HepG2 (cell line): Measurements from ENCODE around the gene TSEN34. TPM values are rescaled to one million over a fixed set of nuclear protein-coding genes. Genes with fewer than 3 reads are reported as not detected.

ENCODE experiments used
- ARID4A ChIP-seq: sonication (generic); formaldehyde crosslinking; IDR thresholded peaks from 2 replicates; pipeline ENCODE4 v1.5.0; 2020; ENCODE audit warnings: mild to moderate bottlenecking, missing genetic modification reagents, borderline replicate concordance
- BHLHE40 ChIP-seq: IDR thresholded peaks from 2 replicates; pipeline ENCODE4 v1.6.1; 2011; ENCODE audit warnings: low read length, improper control_type of control experiment
- CBX1 ChIP-seq: IDR thresholded peaks from one replicate; pipeline ENCODE4 v1.6.1; 2016; ENCODE audit warnings: antibody characterized with exemption, low read depth
- FIP1L1 ChIP-seq: fragments of 200-400 bp; formaldehyde crosslinking; IDR thresholded peaks from 2 replicates; pipeline ENCODE4 v1.6.1; 2018; ENCODE audit warnings: low read depth, mild to moderate bottlenecking, low read length, moderate library complexity, borderline replicate concordance; ENCODE audit not compliant: insufficient read depth
- FOXO4 ChIP-seq: sonication (generic); formaldehyde crosslinking; conservative IDR thresholded peaks from 2 replicates; pipeline ENCODE4 v1.8.1; 2023; ENCODE audit warnings: missing genetic modification reagents
- HOXA5 ChIP-seq: sonication (generic); formaldehyde crosslinking; IDR thresholded peaks from 2 replicates; pipeline ENCODE4 v1.4.0; 2020; ENCODE audit warnings: missing genetic modification reagents
- MBD4 ChIP-seq: IDR thresholded peaks from 2 replicates; pipeline ENCODE4 v1.6.1; 2012; ENCODE audit warnings: low read length, inconsistent platforms, borderline replicate concordance
- MEF2D ChIP-seq: sonication (generic); formaldehyde crosslinking; IDR thresholded peaks from 2 replicates; pipeline ENCODE4 v1.5.1; 2020; ENCODE audit warnings: mild to moderate bottlenecking, missing genetic modification reagents
- NFE2L1 ChIP-seq: sonication (generic); formaldehyde crosslinking; IDR thresholded peaks from 2 replicates; pipeline ENCODE4 v1.4.0; 2020; ENCODE audit warnings: missing genetic modification reagents, mild to moderate bottlenecking, borderline replicate concordance
- SCMH1 ChIP-seq: sonication (generic); formaldehyde crosslinking; IDR thresholded peaks from 2 replicates; pipeline ENCODE4 v1.9.0; 2021; ENCODE audit warnings: missing genetic modification reagents, mild to moderate bottlenecking, borderline replicate concordance
- SUZ12 ChIP-seq: fragments of 150-350 bp; IDR thresholded peaks from 2 replicates; pipeline ENCODE4 v1.6.1; 2014; ENCODE audit warnings: low read depth, low read length
- YEATS4 ChIP-seq: sonication (generic); formaldehyde crosslinking; IDR thresholded peaks from 2 replicates; pipeline ENCODE4 v1.4.0; 2020; ENCODE audit warnings: missing genetic modification reagents, borderline replicate concordance
- ZBTB10 ChIP-seq: sonication (generic); formaldehyde crosslinking; IDR thresholded peaks from 2 replicates; pipeline ENCODE4 v1.4.0; 2020; ENCODE audit warnings: missing genetic modification reagents, borderline replicate concordance
- ZBTB3 ChIP-seq: sonication (generic); formaldehyde crosslinking; IDR thresholded peaks from 2 replicates; pipeline ENCODE4 v1.4.0; 2020; ENCODE audit warnings: low read depth, mild to moderate bottlenecking, moderate library complexity, missing genetic modification reagents, borderline replicate concordance
- ZNF350 ChIP-seq: sonication (generic); formaldehyde crosslinking; IDR thresholded peaks from 2 replicates; pipeline ENCODE4 v1.4.0; 2020; ENCODE audit warnings: mild to moderate bottlenecking, low read depth, missing genetic modification reagents, borderline replicate concordance
- ZNF580 ChIP-seq: IDR thresholded peaks from 2 replicates; pipeline ENCODE4 v1.6.1; 2016; ENCODE audit warnings: low read depth, borderline replicate concordance
- ZNF75D ChIP-seq: sonication (generic); formaldehyde crosslinking; IDR thresholded peaks from 2 replicates; pipeline ENCODE4 v1.8.1; 2023; ENCODE audit warnings: missing genetic modification reagents, mild to moderate bottlenecking, borderline replicate concordance
- ZSCAN12 ChIP-seq: sonication (generic); formaldehyde crosslinking; IDR thresholded peaks from 2 replicates; pipeline ENCODE4 v1.9.0; 2021; ENCODE audit warnings: mild to moderate bottlenecking, missing genetic modification reagents
- ZSCAN5A ChIP-seq: sonication (generic); formaldehyde crosslinking; IDR thresholded peaks from 2 replicates; pipeline ENCODE4 v1.8.0; 2022; ENCODE audit warnings: mild to moderate bottlenecking, missing genetic modification reagents, borderline replicate concordance
- polyA plus RNA-seq, 8 experiments: library from polyadenylated mRNA; depleted of rRNA in 3 of 8; stranded (reverse) in 7 of 8; unstranded in 1 of 8; fragments of >200 nt; fragmentation: Illumina TruSeq in 4 of 8; extraction: Trizol in 4 of 8; gene quantifications; 2 replicates each; pipeline versions ENCODE4 v1.2.1 to v1.2.3, GENCODE V29; 2011 to 2016; ENCODE audit warnings: low read depth in 4 of 8, missing spikeins in 1 of 8, mixed read lengths in 1 of 8; ENCODE audit not compliant: insufficient read depth in 1 of 8
- total RNA-seq, 5 experiments: library from RNA; depleted of rRNA; stranded (reverse); fragments of >200 nt; fragmentation: Illumina TruSeq; extraction: Trizol; gene quantifications; 2 replicates each; pipeline ENCODE4 v1.2.3, GENCODE V29; 2016; ENCODE audit warnings: low read depth in 1 of 5

The TSEN34 gene
- total and polyA plus RNA-seq, 2 of the 13 experiments (the other 11 are each of a cell fraction or from before 2014, with no cell fraction given) = 55.1 to 65.4 TPM

- TF ChIP-seq ZBTB10 (CRISPR knock-in tag) (no peak), HOXA5 (no peak), YEATS4 (CRISPR knock-in tag) (peak; percentile 51; the same call in 1 of the 2 replicates), FOXO4 (CRISPR knock-in tag) (no peak), ZNF75D (CRISPR knock-in tag) (no peak), BHLHE40 (peak; percentile 45; the same call in 1 of the 2 replicates), ZSCAN5A (CRISPR knock-in tag) (no peak), ARID4A (CRISPR knock-in tag) (peak; percentile 70; the same call in 1 of the 2 replicates), SCMH1 (CRISPR knock-in tag) (no peak), CBX1 (no peak), FIP1L1 (no peak), MEF2D (CRISPR knock-in tag) (0 out of 2 replicates have a peak, but pooled peaks have one; percentile 16), ZBTB3 (no peak), ZNF580 (CRISPR knock-in tag) (no peak), SUZ12 (no peak), MBD4 (no peak), NFE2L1 (CRISPR knock-in tag) (no peak), ZNF350 (0 out of 2 replicates have a peak, but pooled peaks have one; percentile 11), ZSCAN12 (CRISPR knock-in tag) (no peak)
Observed at GRCh38 chr19:54209811-54210494, 18.8 kb downstream of the TSEN34 start (continued).
